HepG2 (cell line): ENCODE measurements around the gene RNF25. TPM values are rescaled to one million over a fixed set of nuclear protein-coding genes. Genes with fewer than 3 reads are reported as not detected.

Experiments used
- ELF3 ChIP-seq: IDR thresholded peaks from 2 replicates; pipeline ENCODE4 v1.6.1; 2016; ENCODE audit warnings: missing genetic modification reagents, missing compliant biosample characterization
- HMG20A ChIP-seq: IDR thresholded peaks from 2 replicates; pipeline ENCODE4 v1.6.1; 2016; ENCODE audit warnings: borderline replicate concordance
- HMGA1 ChIP-seq: sonication (generic); formaldehyde crosslinking; conservative IDR thresholded peaks from 2 replicates; pipeline ENCODE4 v1.4.0; 2020; ENCODE audit warnings: missing genetic modification reagents
- HNRNPUL1 ChIP-seq: fragments of 200-400 bp; formaldehyde crosslinking; IDR thresholded peaks from 2 replicates; pipeline ENCODE4 v1.6.1; 2017; ENCODE audit warnings: low read depth, mild to moderate bottlenecking, low read length, moderate library complexity
- NFE2 ChIP-seq: sonication (generic); formaldehyde crosslinking; IDR thresholded peaks from 2 replicates; pipeline ENCODE4 v1.4.0; 2020; ENCODE audit warnings: missing genetic modification reagents
- NONO ChIP-seq, 2 experiments: fragments of 450-650 bp in 1 of 2; sonication (generic) in 1 of 2; formaldehyde crosslinking in 1 of 2; IDR thresholded peaks in 1 of 2; conservative IDR thresholded peaks in 1 of 2; 2 replicates each; pipeline versions ENCODE4 v1.6.1 to v1.8.0; 2017 to 2022; ENCODE audit warnings: mild to moderate bottlenecking in 1 of 2, missing genetic modification reagents in 1 of 2, moderate library complexity in 1 of 2
- PHB2 ChIP-seq: fragments of 450-650 bp; IDR thresholded peaks from 2 replicates; pipeline ENCODE4 v1.6.1; 2018; ENCODE audit not compliant: partially characterized antibody
- RFX3 ChIP-seq: IDR thresholded peaks from 2 replicates; pipeline ENCODE4 v1.6.1; 2016; ENCODE audit warnings: missing biosample characterization, missing genetic modification reagents
- SMC3 ChIP-seq: IDR thresholded peaks from 2 replicates; pipeline ENCODE4 v1.6.1; 2011; ENCODE audit warnings: low read length, improper control_type of control experiment
- SMYD3 ChIP-seq: sonication (generic); formaldehyde crosslinking; IDR thresholded peaks from 2 replicates; pipeline ENCODE4 v1.8.1; 2023; ENCODE audit warnings: mild to moderate bottlenecking, missing genetic modification reagents
- TRAFD1 ChIP-seq: sonication (generic); formaldehyde crosslinking; IDR thresholded peaks from 2 replicates; pipeline ENCODE4 v1.5.1; 2020; ENCODE audit warnings: missing genetic modification reagents, mild to moderate bottlenecking, borderline replicate concordance
- ZC3H4 ChIP-seq: sonication (generic); formaldehyde crosslinking; IDR thresholded peaks from 2 replicates; pipeline ENCODE4 v1.4.0; 2020; ENCODE audit warnings: missing genetic modification reagents, borderline replicate concordance
- ZFP82 ChIP-seq: sonication (generic); formaldehyde crosslinking; IDR thresholded peaks from 2 replicates; pipeline ENCODE4 v1.5.1; 2020; ENCODE audit warnings: mild to moderate bottlenecking, missing genetic modification reagents, borderline replicate concordance
- ZNF124 ChIP-seq: sonication (generic); formaldehyde crosslinking; IDR thresholded peaks from 2 replicates; pipeline ENCODE4 v1.4.0; 2020; ENCODE audit warnings: missing genetic modification reagents
- ZNF570 ChIP-seq: sonication (generic); formaldehyde crosslinking; IDR thresholded peaks from 2 replicates; pipeline ENCODE4 v1.4.0; 2020; ENCODE audit warnings: mild to moderate bottlenecking, missing genetic modification reagents, borderline replicate concordance
- ZNF772 ChIP-seq: sonication (generic); formaldehyde crosslinking; IDR thresholded peaks from 2 replicates; pipeline ENCODE4 v1.5.0; 2020; ENCODE audit warnings: mild to moderate bottlenecking, missing genetic modification reagents
- polyA plus RNA-seq, 8 experiments: library from polyadenylated mRNA; depleted of rRNA in 3 of 8; stranded (reverse) in 7 of 8; unstranded in 1 of 8; fragments of >200 nt; fragmentation: Illumina TruSeq in 4 of 8; extraction: Trizol in 4 of 8; gene quantifications; 2 replicates each; pipeline versions ENCODE4 v1.2.1 to v1.2.3, GENCODE V29; 2011 to 2016; ENCODE audit warnings: low read depth in 4 of 8, missing spikeins in 1 of 8, mixed read lengths in 1 of 8; ENCODE audit not compliant: insufficient read depth in 1 of 8
- total RNA-seq, 5 experiments: library from RNA; depleted of rRNA; stranded (reverse); fragments of >200 nt; fragmentation: Illumina TruSeq; extraction: Trizol; gene quantifications; 2 replicates each; pipeline ENCODE4 v1.2.3, GENCODE V29; 2016; ENCODE audit warnings: low read depth in 1 of 5
- TF ChIP-seq, protein P1 (sequence below): IDR thresholded peaks from 2 replicates; pipeline ENCODE4 v1.6.1; 2016; ENCODE audit warnings: control low read depth
- TF ChIP-seq, protein P2 (sequence below): sonication (generic); formaldehyde crosslinking; IDR thresholded peaks from 2 replicates; pipeline ENCODE4 v1.4.0; 2020; ENCODE audit warnings: missing genetic modification reagents, borderline replicate concordance
- TF ChIP-seq, protein P3 (sequence below): sonication (generic); formaldehyde crosslinking; IDR thresholded peaks from 2 replicates; pipeline ENCODE4 v1.9.0; 2022; ENCODE audit warnings: low read depth, missing genetic modification reagents

RNF25 gene
- total and polyA plus RNA-seq, 2 of the 13 experiments (the other 11 are each of a cell fraction or from before 2014, with no cell fraction given): 37.0 to 87.6 TPM

DNA sequence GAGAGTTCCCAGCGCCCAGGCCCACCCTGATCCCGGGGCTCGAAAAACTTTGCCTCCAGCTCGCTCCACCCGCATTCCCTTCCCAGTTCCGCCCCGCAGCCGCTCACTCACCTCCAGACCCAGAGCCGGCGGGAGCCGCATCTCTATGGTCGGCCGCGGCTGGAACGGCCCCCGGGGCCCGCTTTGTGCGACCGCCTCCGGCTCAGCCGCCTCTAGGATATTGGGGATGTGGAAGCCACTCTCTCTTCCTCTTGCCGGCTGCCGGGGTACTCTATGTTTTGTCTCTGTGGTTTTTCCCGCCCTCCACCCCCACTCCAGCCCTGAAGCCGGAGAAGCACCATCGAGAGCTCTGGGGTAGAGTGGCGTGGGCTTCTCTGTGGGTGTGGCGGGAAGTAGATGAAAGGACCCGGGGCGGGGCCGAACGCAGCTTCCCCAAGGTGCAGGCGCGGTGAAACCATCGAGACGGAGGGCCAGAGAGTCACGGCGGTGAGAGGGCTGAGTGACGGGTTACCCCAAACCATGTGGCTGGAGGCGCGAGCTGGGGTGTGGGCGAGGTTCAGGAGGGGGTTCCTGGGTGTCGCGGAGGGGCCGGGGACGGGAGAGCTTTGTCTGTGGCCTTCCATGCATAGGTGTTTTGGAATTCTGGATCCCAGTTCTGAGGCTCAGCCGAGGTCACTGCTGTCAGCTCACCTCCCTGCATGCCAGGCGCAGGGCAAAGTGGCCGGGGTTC is 12.4 kb downstream of the RNF25 start, which contains the start of the genes BCS1L and ZNF142 (continued):
- no peak for TF ChIP-seq ZC3H4 (CRISPR knock-in tag)
- no peak for TF ChIP-seq RFX3
- no peak for TF ChIP-seq SMC3
- no peak for TF ChIP-seq TRAFD1
- no peak for TF ChIP-seq NFE2 (CRISPR knock-in tag)
- TF ChIP-seq HMG20A (CRISPR knock-in tag): no peak
- TF ChIP-seq ZNF124 (CRISPR knock-in tag): no peak; the same call in 1 of the 2 replicates
- TF ChIP-seq NONO (IDR thresholded peaks at IDR 0.05): no peak
- peak; percentile 82 for TF ChIP-seq NONO (CRISPR knock-in tag; conservative IDR thresholded peaks at IDR 0.05)
- TF ChIP-seq PHB2: no peak
- TF ChIP-seq SMYD3 (CRISPR knock-in tag): no peak; the same call in 1 of the 2 replicates
- TF ChIP-seq ZNF772 (CRISPR knock-in tag): no peak
- TF ChIP-seq, protein P1, sequence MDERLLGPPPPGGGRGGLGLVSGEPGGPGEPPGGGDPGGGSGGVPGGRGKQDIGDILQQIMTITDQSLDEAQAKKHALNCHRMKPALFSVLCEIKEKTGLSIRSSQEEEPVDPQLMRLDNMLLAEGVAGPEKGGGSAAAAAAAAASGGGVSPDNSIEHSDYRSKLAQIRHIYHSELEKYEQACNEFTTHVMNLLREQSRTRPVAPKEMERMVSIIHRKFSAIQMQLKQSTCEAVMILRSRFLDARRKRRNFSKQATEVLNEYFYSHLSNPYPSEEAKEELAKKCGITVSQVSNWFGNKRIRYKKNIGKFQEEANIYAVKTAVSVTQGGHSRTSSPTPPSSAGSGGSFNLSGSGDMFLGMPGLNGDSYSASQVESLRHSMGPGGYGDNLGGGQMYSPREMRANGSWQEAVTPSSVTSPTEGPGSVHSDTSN (CRISPR knock-in tag): no peak
- no peak for TF ChIP-seq ZFP82
- no peak; the same call in 1 of the 2 replicates for TF ChIP-seq ZNF570 (CRISPR knock-in tag)
- no peak for TF ChIP-seq HMGA1 (CRISPR knock-in tag)
- TF ChIP-seq, protein P2, sequence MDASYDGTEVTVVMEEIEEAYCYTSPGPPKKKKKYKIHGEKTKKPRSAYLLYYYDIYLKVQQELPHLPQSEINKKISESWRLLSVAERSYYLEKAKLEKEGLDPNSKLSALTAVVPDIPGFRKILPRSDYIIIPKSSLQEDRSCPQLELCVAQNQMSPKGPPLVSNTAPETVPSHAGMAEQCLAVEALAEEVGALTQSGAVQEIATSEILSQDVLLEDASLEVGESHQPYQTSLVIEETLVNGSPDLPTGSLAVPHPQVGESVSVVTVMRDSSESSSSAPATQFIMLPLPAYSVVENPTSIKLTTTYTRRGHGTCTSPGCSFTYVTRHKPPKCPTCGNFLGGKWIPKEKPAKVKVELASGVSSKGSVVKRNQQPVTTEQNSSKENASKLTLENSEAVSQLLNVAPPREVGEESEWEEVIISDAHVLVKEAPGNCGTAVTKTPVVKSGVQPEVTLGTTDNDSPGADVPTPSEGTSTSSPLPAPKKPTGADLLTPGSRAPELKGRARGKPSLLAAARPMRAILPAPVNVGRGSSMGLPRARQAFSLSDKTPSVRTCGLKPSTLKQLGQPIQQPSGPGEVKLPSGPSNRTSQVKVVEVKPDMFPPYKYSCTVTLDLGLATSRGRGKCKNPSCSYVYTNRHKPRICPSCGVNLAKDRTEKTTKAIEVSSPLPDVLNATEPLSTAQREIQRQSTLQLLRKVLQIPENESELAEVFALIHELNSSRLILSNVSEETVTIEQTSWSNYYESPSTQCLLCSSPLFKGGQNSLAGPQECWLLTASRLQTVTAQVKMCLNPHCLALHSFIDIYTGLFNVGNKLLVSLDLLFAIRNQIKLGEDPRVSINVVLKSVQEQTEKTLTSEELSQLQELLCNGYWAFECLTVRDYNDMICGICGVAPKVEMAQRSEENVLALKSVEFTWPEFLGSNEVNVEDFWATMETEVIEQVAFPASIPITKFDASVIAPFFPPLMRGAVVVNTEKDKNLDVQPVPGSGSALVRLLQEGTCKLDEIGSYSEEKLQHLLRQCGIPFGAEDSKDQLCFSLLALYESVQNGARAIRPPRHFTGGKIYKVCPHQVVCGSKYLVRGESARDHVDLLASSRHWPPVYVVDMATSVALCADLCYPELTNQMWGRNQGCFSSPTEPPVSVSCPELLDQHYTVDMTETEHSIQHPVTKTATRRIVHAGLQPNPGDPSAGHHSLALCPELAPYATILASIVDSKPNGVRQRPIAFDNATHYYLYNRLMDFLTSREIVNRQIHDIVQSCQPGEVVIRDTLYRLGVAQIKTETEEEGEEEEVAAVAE (CRISPR knock-in tag): peak; percentile 29; the same call in 1 of the 2 replicates
- peak; percentile 68 for TF ChIP-seq ELF3
- TF ChIP-seq, protein P3, sequence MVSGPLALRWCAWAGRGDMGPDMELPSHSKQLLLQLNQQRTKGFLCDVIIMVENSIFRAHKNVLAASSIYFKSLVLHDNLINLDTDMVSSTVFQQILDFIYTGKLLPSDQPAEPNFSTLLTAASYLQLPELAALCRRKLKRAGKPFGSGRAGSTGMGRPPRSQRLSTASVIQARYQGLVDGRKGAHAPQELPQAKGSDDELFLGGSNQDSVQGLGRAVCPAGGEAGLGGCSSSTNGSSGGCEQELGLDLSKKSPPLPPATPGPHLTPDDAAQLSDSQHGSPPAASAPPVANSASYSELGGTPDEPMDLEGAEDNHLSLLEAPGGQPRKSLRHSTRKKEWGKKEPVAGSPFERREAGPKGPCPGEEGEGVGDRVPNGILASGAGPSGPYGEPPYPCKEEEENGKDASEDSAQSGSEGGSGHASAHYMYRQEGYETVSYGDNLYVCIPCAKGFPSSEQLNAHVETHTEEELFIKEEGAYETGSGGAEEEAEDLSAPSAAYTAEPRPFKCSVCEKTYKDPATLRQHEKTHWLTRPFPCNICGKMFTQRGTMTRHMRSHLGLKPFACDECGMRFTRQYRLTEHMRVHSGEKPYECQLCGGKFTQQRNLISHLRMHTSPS (CRISPR knock-in tag): 0 out of 2 replicates have a peak, but pooled peaks have one; percentile 67
- no peak for TF ChIP-seq HNRNPUL1
